Measurements from ENCODE around the gene GLI2.

DNA sequence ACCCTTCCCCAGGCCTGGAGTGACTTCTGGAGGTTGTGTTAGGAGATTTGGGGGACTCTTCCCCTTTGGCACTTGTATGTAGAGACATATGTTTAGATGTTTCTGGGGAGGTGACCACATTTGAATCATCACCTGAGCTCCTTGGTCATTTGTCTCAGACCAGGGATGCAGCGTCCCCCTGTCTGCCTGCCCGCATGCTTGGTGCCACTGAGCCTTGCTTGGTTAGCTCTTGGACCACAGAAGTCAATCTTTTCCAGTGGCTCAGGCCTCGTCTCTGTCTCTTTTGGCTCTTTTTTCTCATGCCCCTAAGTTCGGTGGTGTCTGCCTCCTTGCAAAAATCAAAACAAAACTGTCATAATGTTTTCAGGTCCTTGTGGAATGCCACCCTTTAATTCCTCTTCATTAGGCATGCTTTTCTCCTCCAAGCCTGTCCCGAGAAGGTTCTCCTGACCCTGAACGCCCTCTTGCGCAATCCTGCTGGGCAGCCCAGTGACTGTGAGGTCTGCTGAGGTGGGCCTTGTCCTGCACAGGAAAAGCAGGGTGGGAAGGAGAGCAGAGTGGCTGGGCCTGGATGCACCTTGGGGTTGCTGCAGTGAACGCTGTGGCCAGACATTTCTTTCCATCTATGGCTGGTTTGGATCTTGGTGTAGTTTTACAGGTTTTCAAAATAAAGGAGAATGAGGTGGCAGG lies 24.9 kb downstream of the GLI2 start:
- TF ChIP-seq POLR2AphosphoS5 (IDR thresholded peaks at IDR 0.05; ENCODE audit: insufficient read depth in 1 of 2, low read depth in 1 of 2) (no peak), POLR2A (IDR thresholded peaks at IDR 0.05) (no peak)
- TF ChIP-seq, protein P1, sequence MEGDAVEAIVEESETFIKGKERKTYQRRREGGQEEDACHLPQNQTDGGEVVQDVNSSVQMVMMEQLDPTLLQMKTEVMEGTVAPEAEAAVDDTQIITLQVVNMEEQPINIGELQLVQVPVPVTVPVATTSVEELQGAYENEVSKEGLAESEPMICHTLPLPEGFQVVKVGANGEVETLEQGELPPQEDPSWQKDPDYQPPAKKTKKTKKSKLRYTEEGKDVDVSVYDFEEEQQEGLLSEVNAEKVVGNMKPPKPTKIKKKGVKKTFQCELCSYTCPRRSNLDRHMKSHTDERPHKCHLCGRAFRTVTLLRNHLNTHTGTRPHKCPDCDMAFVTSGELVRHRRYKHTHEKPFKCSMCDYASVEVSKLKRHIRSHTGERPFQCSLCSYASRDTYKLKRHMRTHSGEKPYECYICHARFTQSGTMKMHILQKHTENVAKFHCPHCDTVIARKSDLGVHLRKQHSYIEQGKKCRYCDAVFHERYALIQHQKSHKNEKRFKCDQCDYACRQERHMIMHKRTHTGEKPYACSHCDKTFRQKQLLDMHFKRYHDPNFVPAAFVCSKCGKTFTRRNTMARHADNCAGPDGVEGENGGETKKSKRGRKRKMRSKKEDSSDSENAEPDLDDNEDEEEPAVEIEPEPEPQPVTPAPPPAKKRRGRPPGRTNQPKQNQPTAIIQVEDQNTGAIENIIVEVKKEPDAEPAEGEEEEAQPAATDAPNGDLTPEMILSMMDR (IDR thresholded peaks at IDR 0.05) = no peak

Measured in vagina (tissue), 2 donors.